Mucosa of descending colon (tissue), 3 donors: ENCODE data around the gene PTPRT. TPM values are rescaled to one million over a fixed set of nuclear protein-coding genes. Genes with fewer than 3 reads are reported as not detected.

ENCODE experiments used
- ATAC-seq: fragments of 200-7000 bp; cut with Tn5 transposase; one replicate; pipeline ENCODE4 v1.9.1; 2020; ENCODE audit warnings: mild to moderate bottlenecking, moderate library complexity
- DNase-seq, 3 donors: peaks; one replicate each; pipeline ENCODE4 v3.0.0-alpha.2; 2020
- H3K36me3 ChIP-seq: fragments of 200-600 bp; one replicate; pipeline ENCODE4 v1.8.0; 2021; ENCODE audit warnings: low read depth, mild to moderate bottlenecking
- H3K4me1 ChIP-seq: fragments of 200-600 bp; one replicate; pipeline ENCODE4 v1.8.0; 2021; ENCODE audit warnings: low read depth, mild to moderate bottlenecking
- H3K4me3 ChIP-seq: fragments of 200-600 bp; one replicate; pipeline ENCODE4 v1.8.0; 2021; ENCODE audit warnings: mild to moderate bottlenecking
- H3K9me3 ChIP-seq: fragments of 200-600 bp; one replicate; pipeline ENCODE4 v1.8.0; 2021; ENCODE audit warnings: mild to moderate bottlenecking
- CTCF ChIP-seq: fragments of 200-600 bp; IDR thresholded peaks from one replicate; pipeline ENCODE4 v1.8.0; 2022; ENCODE audit warnings: antibody characterized with exemption, mild to moderate bottlenecking
- intact Hi-C, 2 donors: fragments of 100-400 bp; cut with DNase I in 1 of 2; cut with micrococcal nuclease in 1 of 2; formaldehyde crosslinking; loops; one replicate each; pipeline versions ENCODE4 v1.11.0 to v1.11.1; 2022; cut with DNase I, micrococcal nuclease
- total RNA-seq, 3 donors: library from RNA; stranded (reverse); fragmentation: NEBNext Ultra II Directional in 2 of 3; extraction: Animal tissue kit (Norgen Biotek cat#: 25700) in 2 of 3; gene quantifications; one replicate each; pipeline versions ENCODE4 v1.2.1 to v1.2.4, GENCODE V29; 2021 to 2023
- donor health status: DM: no; HTN: no; CAD: no; lungs with moderate emphysema.
- donor health status: DM: no; HTN: no; CAD: no.
- donor health status: DM: no; HTN: yes; CAD: no.

PTPRT gene
- total RNA-seq, 3 donors from 2014 or later = 0.19 to 0.43 (median 0.38) TPM

GRCh38 chr20:43187476-43188233, 2.1 kb downstream of the PTPRT start:
- Histone ChIP-seq H3K4me3 (no peak overlapping the region), H3K36me3 (no peaks in the 10 kb centered on the region), H3K9me3 (no peaks in the 10 kb centered on the region), H3K4me1 (no peaks in the 10 kb centered on the region)
- DNase-seq (peak in 2 of 3 donors; percentile 75 to 80), ATAC-seq (peak; percentile 67)
- intact Hi-C loops = loop anchor here in 1 of 2 donors (5.0 kb wide), 1 partner anchor 985 kb away; no protein-coding TSS in a partner anchor
- TF ChIP-seq CTCF = peak; percentile 89

- no peak for TF ChIP-seq CTCF
- Histone ChIP-seq H3K9me3 (no peaks in the 10 kb centered on the region), H3K4me3 (no peak overlapping the region), H3K4me1 (no peaks in the 10 kb centered on the region), H3K36me3 (no peaks in the 10 kb centered on the region)
- ATAC-seq = no peak
- intact Hi-C loops = loop anchor here in 1 of 2 donors (5.0 kb wide), 1 partner anchor 984 kb away; no protein-coding TSS in a partner anchor
- DNase-seq = no peak
Observed at GRCh38 chr20:43186312-43186711, 3.4 kb downstream of the PTPRT start.

GRCh38 chr20:43185901-43186300, 3.8 kb downstream of the PTPRT start:
- no peak for DNase-seq
- H3K36me3 ChIP-seq = no peaks in the 10 kb centered on the region
- intact Hi-C loops = loop anchor here in 1 of 2 donors (5.0 kb wide), 1 partner anchor 984 kb away; no protein-coding TSS in a partner anchor
- ATAC-seq = no peak
- no peaks in the 10 kb centered on the region for H3K4me1 ChIP-seq
- H3K4me3 ChIP-seq = no peak overlapping the region
- no peaks in the 10 kb centered on the region for H3K9me3 ChIP-seq
- TF ChIP-seq CTCF = no peak

- Histone ChIP-seq H3K36me3 (no peaks in the 10 kb centered on the region), H3K4me1 (no peaks in the 10 kb centered on the region), H3K4me3 (no peak overlapping the region), H3K9me3 (no peaks in the 10 kb centered on the region)
- DNase-seq = no peak
- no peak for TF ChIP-seq CTCF
- intact Hi-C loops = no loop called here
- ATAC-seq = no peak
Observed at GRCh38 chr20:43183536-43184070, 6.1 kb downstream of the PTPRT start.

GRCh38 chr20:43178080-43178479, 11.6 kb downstream of the PTPRT start:
- no peaks in the 10 kb centered on the region for H3K36me3 ChIP-seq
- H3K9me3 ChIP-seq = no peaks in the 10 kb centered on the region
- intact Hi-C loops = no loop called here
- no peak overlapping the region for H3K4me3 ChIP-seq
- DNase-seq = peak in 1 of 3 donors; percentile 3
- no peak for TF ChIP-seq CTCF
- no peak for ATAC-seq
- H3K4me1 ChIP-seq = no peaks in the 10 kb centered on the region
